Activated CD4-positive, alpha-beta T cell treated with anti-CD3 and anti-CD28 coated beads, Interleukin-2, Interleukin-4, amounts not matched to agents 100 ng/mL and 50 ng/mL, durations not matched to agents 16 hours and 8 hours (primary cell): ENCODE results near the gene FAM222A.

Source experiments
- DNase-seq: peaks from one replicate; pipeline ENCODE4 v3.0.0-alpha.2; 2020; ENCODE audit warnings: low spot score

The FAM222A gene

GRCh38 chr12:109760031-109760929 is 46.7 kb downstream of the FAM222A start:
- no peak for DNase-seq

- DNase-seq, result no peak
Measured at GRCh38 chr12:109760930-109761921, 47.6 kb downstream of the FAM222A start.

GRCh38 chr12:109762071-109762672 is 48.5 kb downstream of the FAM222A start:
- DNase-seq, result no peak

GRCh38 chr12:109762673-109763191 is 49.1 kb downstream of the FAM222A start:
- DNase-seq, result no peak

- DNase-seq, result peak; percentile 73
Measured at GRCh38 chr12:109763201-109763841, 49.7 kb downstream of the FAM222A start.

- no peak for DNase-seq
Measured at GRCh38 chr12:109764123-109764522, 50.5 kb downstream of the FAM222A start.

- no peak for DNase-seq
Measured at GRCh38 chr12:109764776-109765445, 51.3 kb downstream of the FAM222A start.

- no peak for DNase-seq
Measured at GRCh38 chr12:109765446-109765810, 51.8 kb downstream of the FAM222A start.

- DNase-seq, result no peak
Measured at GRCh38 chr12:109766251-109766778, 52.7 kb downstream of the FAM222A start.

- DNase-seq, result no peak
Measured at GRCh38 chr12:109767456-109767855, 53.8 kb downstream of the FAM222A start.

GRCh38 chr12:109767991-109768900 is 54.6 kb downstream of the FAM222A start:
- no peak for DNase-seq

GRCh38 chr12:109768901-109769670 is 55.5 kb downstream of the FAM222A start:
- no peak for DNase-seq

- DNase-seq, result no peak
Measured at GRCh38 chr12:109770104-109770860, 56.7 kb downstream of the FAM222A start.

- DNase-seq, result no peak
Measured at GRCh38 chr12:109770861-109771670, 57.4 kb downstream of the FAM222A start.

GRCh38 chr12:109771746-109772621 is 58.4 kb downstream of the FAM222A start:
- no peak for DNase-seq
